Measurements from ENCODE around the gene PXMP2. TPM values are rescaled to one million over a fixed set of nuclear protein-coding genes. Genes with fewer than 3 reads are reported as not detected.

PXMP2 gene
- total RNA-seq, 1 experiment from 2014 or later: 17.8 TPM

GRCh38 chr12:132672116-132672515 is 15.3 kb upstream of the PXMP2 start:
- Histone ChIP-seq H2BK20ac (ENCODE audit: low read depth, low read length, poor library complexity, severe bottlenecking) (no peak overlapping the region), H2AFZ (ENCODE audit: low read length) (no peak overlapping the region), H3K9ac (ENCODE audit: extremely low read depth, insufficient read length, low read length) (no peak overlapping the region), H3K27ac (ENCODE audit: insufficient read length, low read depth, low read length) (no peak overlapping the region), H3K27me3 (ENCODE audit: insufficient read depth, low read length) (no peaks in the 10 kb centered on the region), H3K9me3 (ENCODE audit: control insufficient read depth, low read depth, low read length) (no peaks in the 10 kb centered on the region), H3K4ac (ENCODE audit: low read depth, low read length) (no peak overlapping the region), H3K4me2 (ENCODE audit: insufficient read depth, insufficient read length, low read length) (no peak overlapping the region), H4K5ac (ENCODE audit: insufficient read length, low read depth, low read length) (no peak overlapping the region), H2BK120ac (ENCODE audit: low read depth, low read length, poor library complexity, severe bottlenecking) (no peak overlapping the region), H3K79me2 (ENCODE audit: insufficient read depth, low read length) (no peaks in the 10 kb centered on the region), H3K23ac (ENCODE audit: insufficient read length, low read depth, low read length) (no peak overlapping the region), H4K8ac (replicated peaks; ENCODE audit: insufficient read length, low read depth, low read length) (no peak overlapping the region), H4K91ac (ENCODE audit: insufficient read length, low read depth, low read length) (no peak overlapping the region), H3K56ac (ENCODE audit: insufficient read length, low read depth, low read length) (no peak overlapping the region), H3T11ph (ENCODE audit: low read length) (no peak overlapping the region), H3K79me1 (ENCODE audit: insufficient read depth, low read depth, low read length, poor library complexity, severe bottlenecking) (no peaks in the 10 kb centered on the region), H4K20me1 (ENCODE audit: control insufficient read depth, insufficient read depth, insufficient read length) (no peaks in the 10 kb centered on the region), H3K23me2 (ENCODE audit: insufficient read length, low read depth, low read length, poor library complexity, severe bottlenecking) (no peaks in the 10 kb centered on the region), H2AK5ac (ENCODE audit: insufficient read length, low read length) (no peak overlapping the region), H2BK15ac (ENCODE audit: low read depth, low read length) (no peak overlapping the region), H3K18ac (ENCODE audit: insufficient read length, low read depth, low read length) (no peak overlapping the region), H3K4me1 (ENCODE audit: insufficient read depth, low read length) (no peaks in the 10 kb centered on the region), H2BK12ac (ENCODE audit: insufficient read length, low read depth, low read length) (no peak overlapping the region), H2BK5ac (ENCODE audit: insufficient read length, low read length) (no peak overlapping the region), H3K14ac (ENCODE audit: insufficient read depth, low read length) (no peak overlapping the region)
- Mint-ChIP-seq H3K36me3 (ENCODE audit: insufficient read depth in 1 of 3, low read depth in 3 of 3) (peaks cover 59 to 92% (median 90%) of the 10 kb centered on the region in 3 experiments), H3K4me1 (no peaks in the 10 kb centered on the region), H3K9me3 (no peaks in the 10 kb centered on the region), H3K27me3 (ENCODE audit: low read depth) (no peaks in the 10 kb centered on the region), H3K27ac (no peak overlapping the region; a peak in 1 of 7 replicates), H3K4me3 (peak overlapping the region in 1 of 2 experiments; percentile 30; a peak in 1 of 5 replicates)
- no peak for TF ChIP-seq CTCF (conservative IDR thresholded peaks at IDR 0.05)
- WGBS (ENCODE audit: extremely low coverage, insufficient read length, low lambda C conversion rate): no CpG with 5 or more reads among the region's 16 CpGs
- DNase-seq: no peak

Data from H9 (cell line).